A673 (cell line): ENCODE data around the gene CYP11A1.
"Not testable (repeated sequence)": the region's sequence is repeated elsewhere in the genome, so short reads cannot be mapped to it uniquely, and the experiment has no call there.

ENCODE experiments used
- EZH2 ChIP-seq: fragments of 200-600 bp; sonication (generic); IDR thresholded peaks from 2 replicates; pipeline ENCODE4 v1.6.1; 2017; ENCODE audit warnings: borderline replicate concordance, low read depth, mild to moderate bottlenecking, mixed read lengths, antibody characterized with exemption, low read length; ENCODE audit not compliant: poor library complexity, severe bottlenecking
- TF ChIP-seq, protein P1 (sequence below): fragments of 300-800, 200-600 bp; sonication (generic); conservative IDR thresholded peaks from 2 replicates; pipeline ENCODE4 v1.5.1; 2017; ENCODE audit warnings: low read depth, mild to moderate bottlenecking, antibody characterized with exemption, low read length, moderate library complexity, mixed read lengths

DNA sequence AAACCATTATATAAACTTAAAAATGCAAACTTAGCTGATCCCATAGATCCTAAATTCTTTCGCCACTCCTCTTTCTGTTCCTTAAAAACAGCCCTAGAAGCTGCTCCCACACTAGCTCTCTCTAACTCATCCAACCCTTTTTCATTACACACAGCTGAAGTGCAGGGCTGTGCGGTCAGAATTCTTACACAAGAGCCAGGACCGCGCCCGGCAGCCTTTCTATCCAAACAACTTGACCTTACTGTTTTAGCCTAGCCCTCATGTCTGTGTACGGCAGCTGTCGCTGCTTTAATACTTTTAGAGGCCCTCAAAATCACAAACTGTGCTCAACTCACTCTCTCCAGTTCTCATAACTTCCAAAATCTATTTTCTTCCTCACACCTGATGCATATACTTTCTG is 9.9 kb downstream of the CYP11A1 start:
- TF ChIP-seq EZH2: not testable (repeated sequence)
- TF ChIP-seq, protein P1, sequence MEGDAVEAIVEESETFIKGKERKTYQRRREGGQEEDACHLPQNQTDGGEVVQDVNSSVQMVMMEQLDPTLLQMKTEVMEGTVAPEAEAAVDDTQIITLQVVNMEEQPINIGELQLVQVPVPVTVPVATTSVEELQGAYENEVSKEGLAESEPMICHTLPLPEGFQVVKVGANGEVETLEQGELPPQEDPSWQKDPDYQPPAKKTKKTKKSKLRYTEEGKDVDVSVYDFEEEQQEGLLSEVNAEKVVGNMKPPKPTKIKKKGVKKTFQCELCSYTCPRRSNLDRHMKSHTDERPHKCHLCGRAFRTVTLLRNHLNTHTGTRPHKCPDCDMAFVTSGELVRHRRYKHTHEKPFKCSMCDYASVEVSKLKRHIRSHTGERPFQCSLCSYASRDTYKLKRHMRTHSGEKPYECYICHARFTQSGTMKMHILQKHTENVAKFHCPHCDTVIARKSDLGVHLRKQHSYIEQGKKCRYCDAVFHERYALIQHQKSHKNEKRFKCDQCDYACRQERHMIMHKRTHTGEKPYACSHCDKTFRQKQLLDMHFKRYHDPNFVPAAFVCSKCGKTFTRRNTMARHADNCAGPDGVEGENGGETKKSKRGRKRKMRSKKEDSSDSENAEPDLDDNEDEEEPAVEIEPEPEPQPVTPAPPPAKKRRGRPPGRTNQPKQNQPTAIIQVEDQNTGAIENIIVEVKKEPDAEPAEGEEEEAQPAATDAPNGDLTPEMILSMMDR: not testable (repeated sequence)
